HCEC 1CT (cell line): Measurements from ENCODE around the gene MCM9.
"Not testable (repeated sequence)": the region's sequence is repeated elsewhere in the genome, so short reads cannot be mapped to it uniquely, and the experiment has no call there.

Source experiments
- DNase-seq: peaks from one replicate; pipeline ENCODE4 v3.0.0-alpha.2; 2017

Gene MCM9

GRCh38 chr6:118892355-118892991, 42.5 kb downstream of the MCM9 start:
- peak; percentile 13 for DNase-seq

GRCh38 chr6:118890997-118891790, 43.8 kb downstream of the MCM9 start:
- DNase-seq: no peak

GRCh38 chr6:118889163-118889562, 45.8 kb downstream of the MCM9 start:
- no peak for DNase-seq

GRCh38 chr6:118886641-118887040, 48.3 kb downstream of the MCM9 start:
- DNase-seq: no peak

GRCh38 chr6:118882314-118882905, 52.5 kb downstream of the MCM9 start:
- no peak for DNase-seq

GRCh38 chr6:118881440-118882313, 53.3 kb downstream of the MCM9 start:
- DNase-seq: no peak

GRCh38 chr6:118877806-118878205, 57.2 kb downstream of the MCM9 start:
- DNase-seq: no peak

GRCh38 chr6:118876814-118877213, 58.1 kb downstream of the MCM9 start:
- DNase-seq: peak; percentile 71

- DNase-seq: peak; percentile 70
Observed at GRCh38 chr6:118876198-118876597, 58.8 kb downstream of the MCM9 start.

GRCh38 chr6:118875672-118876071, 59.3 kb downstream of the MCM9 start:
- DNase-seq: no peak

GRCh38 chr6:118873239-118873638, 61.7 kb downstream of the MCM9 start:
- DNase-seq: no peak

- no peak for DNase-seq
Observed at GRCh38 chr6:118872726-118873125, 62.2 kb downstream of the MCM9 start.

- no peak for DNase-seq
Observed at GRCh38 chr6:118872318-118872717, 62.6 kb downstream of the MCM9 start.

- DNase-seq: no peak
Observed at GRCh38 chr6:118871331-118871730, 63.6 kb downstream of the MCM9 start.

GRCh38 chr6:118869894-118870589, 64.9 kb downstream of the MCM9 start:
- no peak for DNase-seq

- peak; percentile 75 for DNase-seq
Observed at GRCh38 chr6:118869350-118869749, 65.6 kb downstream of the MCM9 start.

GRCh38 chr6:118868901-118869300, 66.1 kb downstream of the MCM9 start:
- DNase-seq: not testable (repeated sequence)

GRCh38 chr6:118867181-118867580, 67.8 kb downstream of the MCM9 start:
- peak; percentile 89 for DNase-seq

- no peak for DNase-seq
Observed at GRCh38 chr6:118865100-118865391, 69.9 kb downstream of the MCM9 start.

- DNase-seq: no peak
Observed at GRCh38 chr6:118864341-118865099, 70.4 kb downstream of the MCM9 start.

GRCh38 chr6:118862443-118862842, 72.5 kb downstream of the MCM9 start:
- no peak for DNase-seq

- DNase-seq: no peak
Observed at GRCh38 chr6:118860880-118861279, 74.1 kb downstream of the MCM9 start.
